Heart left ventricle (tissue), 13 donors: ENCODE measurements around the gene PMM2.

Experiments used
- POLR2A ChIP-seq, 2 donors: fragments of 450-650 bp; IDR thresholded peaks; one replicate each; pipeline ENCODE4 v1.6.1; 2017; ENCODE audit warnings: antibody characterized with exemption in 2 of 2, mild to moderate bottlenecking in 2 of 2, moderate library complexity in 2 of 2
- TF ChIP-seq, protein P1 (sequence below), 12 donors: fragments of 200-600 bp; sonication (generic) in 4 of 12; IDR thresholded peaks; one replicate each; pipeline versions ENCODE4 v1.5.0 to v1.8.0; 2018 to 2022; ENCODE audit warnings: antibody characterized with exemption in 12 of 12, mild to moderate bottlenecking in 5 of 12
- donor health status: ischemic (EF 13 %, LVEDD 7.1; RV severe dilation, severe dysfunction).
- donor health status: DM: no; HTN: yes; CAD: no.
- donor health status: DM: no; HTN: no; CAD: no.
- donor health status: ischemic (EF 25% LVEDD 6.9; RV normal size, moderate dysfunction).
- donor health status: ischemic (EF 25% LVEDD 5.7; RV mildly dilated, moderate dysfunction).
- donor health status: ischemic (EF 35%, LVEDD 5.7; RV mildly dilated, moderate dysfunction).
- donor health status: nonischemic (EF 11% LVEDD 7.7; RV severe dilation, severe dysfunction).
- donor health status: DM: yes; HTN: yes; CAD: no.
- donor health status: PGD.
- donor health status: ischemic (EF 29% LVEDD 5.4; RV normal size, mild dysfunction).
- donor health status: nonischemic (EF 23%, LVEDD 6.1; RV moderate dilation, normal function).

DNA sequence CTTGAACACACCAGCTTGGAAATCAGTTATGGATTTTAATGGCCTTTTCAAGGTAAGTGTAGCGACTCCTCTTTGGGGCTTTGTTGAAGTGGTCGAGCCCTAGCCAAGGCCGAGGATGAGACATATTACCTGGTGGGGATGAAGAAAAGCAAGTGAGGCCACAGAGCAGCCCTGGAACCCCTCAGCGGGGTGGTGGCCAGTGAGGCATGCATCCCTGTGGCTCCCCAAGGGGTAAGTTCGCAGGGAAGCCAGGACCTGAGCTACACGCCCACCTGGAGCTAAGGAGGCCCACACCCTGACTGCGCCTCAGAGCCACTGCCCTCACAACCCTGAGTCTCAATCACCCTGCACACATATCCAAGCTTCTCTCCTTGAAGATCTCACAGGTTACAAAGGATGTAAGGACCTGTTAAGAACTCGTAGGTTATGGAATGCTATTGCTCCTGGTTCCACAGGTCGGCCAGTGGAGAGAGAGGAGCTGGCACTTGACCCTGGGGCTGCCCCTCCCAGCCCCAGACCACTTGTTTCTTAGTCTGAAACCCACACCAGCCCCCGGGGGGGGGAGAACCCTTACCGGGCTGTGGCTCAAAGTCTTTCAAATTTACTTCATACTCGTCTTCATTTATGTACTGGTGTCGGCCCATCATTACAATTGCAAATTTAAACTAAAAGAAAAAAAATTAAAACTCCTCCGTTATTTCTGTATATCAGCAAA is 96.5 kb downstream of the PMM2 start:
- TF ChIP-seq, protein P1, sequence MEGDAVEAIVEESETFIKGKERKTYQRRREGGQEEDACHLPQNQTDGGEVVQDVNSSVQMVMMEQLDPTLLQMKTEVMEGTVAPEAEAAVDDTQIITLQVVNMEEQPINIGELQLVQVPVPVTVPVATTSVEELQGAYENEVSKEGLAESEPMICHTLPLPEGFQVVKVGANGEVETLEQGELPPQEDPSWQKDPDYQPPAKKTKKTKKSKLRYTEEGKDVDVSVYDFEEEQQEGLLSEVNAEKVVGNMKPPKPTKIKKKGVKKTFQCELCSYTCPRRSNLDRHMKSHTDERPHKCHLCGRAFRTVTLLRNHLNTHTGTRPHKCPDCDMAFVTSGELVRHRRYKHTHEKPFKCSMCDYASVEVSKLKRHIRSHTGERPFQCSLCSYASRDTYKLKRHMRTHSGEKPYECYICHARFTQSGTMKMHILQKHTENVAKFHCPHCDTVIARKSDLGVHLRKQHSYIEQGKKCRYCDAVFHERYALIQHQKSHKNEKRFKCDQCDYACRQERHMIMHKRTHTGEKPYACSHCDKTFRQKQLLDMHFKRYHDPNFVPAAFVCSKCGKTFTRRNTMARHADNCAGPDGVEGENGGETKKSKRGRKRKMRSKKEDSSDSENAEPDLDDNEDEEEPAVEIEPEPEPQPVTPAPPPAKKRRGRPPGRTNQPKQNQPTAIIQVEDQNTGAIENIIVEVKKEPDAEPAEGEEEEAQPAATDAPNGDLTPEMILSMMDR (IDR thresholded peaks at IDR 0.05), result no peak
- no peak for TF ChIP-seq POLR2A (IDR thresholded peaks at IDR 0.05)
